ENCODE data around the gene ANK3.

ANK3 gene

GRCh38 chr10:60186315-60187071, 203.2 kb downstream of the ANK3 start:
- no peak for TF ChIP-seq CTCF (IDR thresholded peaks at IDR 0.05; ENCODE audit: low read depth, low read length)
- peak; percentile 7 for DNase-seq (ENCODE audit: extremely low read depth, low read depth)

- no peak for DNase-seq (ENCODE audit: extremely low read depth, low read depth)
- no peak for TF ChIP-seq CTCF (IDR thresholded peaks at IDR 0.05; ENCODE audit: low read depth, low read length)
These were observed 204.3 kb downstream of the ANK3 start for GRCh38 chr10:60185421-60185820.

GRCh38 chr10:60182691-60183090, 207.0 kb downstream of the ANK3 start:
- DNase-seq (ENCODE audit: extremely low read depth, low read depth), result no peak

GRCh38 chr10:60176925-60177324, 212.8 kb downstream of the ANK3 start:
- no peak for TF ChIP-seq CTCF (IDR thresholded peaks at IDR 0.05; ENCODE audit: low read depth, low read length)
- no peak for DNase-seq (ENCODE audit: extremely low read depth, low read depth)

More at GRCh38 chr10:60182691-60183090, 207.0 kb downstream of the ANK3 start:
- no peak for TF ChIP-seq CTCF (IDR thresholded peaks at IDR 0.05; ENCODE audit: low read depth, low read length)

GRCh38 chr10:60175441-60175971, 214.2 kb downstream of the ANK3 start:
- no peak for DNase-seq (ENCODE audit: extremely low read depth, low read depth)
- TF ChIP-seq CTCF (IDR thresholded peaks at IDR 0.05; ENCODE audit: low read depth, low read length), result no peak

GRCh38 chr10:60172363-60172990, 217.2 kb downstream of the ANK3 start:
- no peak for DNase-seq (ENCODE audit: extremely low read depth, low read depth)
- TF ChIP-seq CTCF (IDR thresholded peaks at IDR 0.05; ENCODE audit: low read depth, low read length), result no peak

- DNase-seq (ENCODE audit: extremely low read depth, low read depth), result no peak
These were observed 218.2 kb downstream of the ANK3 start for GRCh38 chr10:60171436-60172013.

More at GRCh38 chr10:60171436-60172013, 218.2 kb downstream of the ANK3 start:
- no peak for TF ChIP-seq CTCF (IDR thresholded peaks at IDR 0.05; ENCODE audit: low read depth, low read length)
